Progenitor cell of endocrine pancreas (in vitro differentiated cells): ENCODE results near the gene WFDC1. TPM values are rescaled to one million over a fixed set of nuclear protein-coding genes. Genes with fewer than 3 reads are reported as not detected.

ENCODE experiments used
- DNase-seq: peaks from one replicate; pipeline ENCODE4 v3.0.0; 2021; ENCODE audit warnings: low spot score; ENCODE audit not compliant: unreplicated experiment
- H3K27ac Mint-ChIP-seq: 2 replicates; pipeline ENCODE4 v1.8.0; 2021; ENCODE audit warnings: mild to moderate bottlenecking, moderate library complexity, mixed read lengths
- H3K27me3 Mint-ChIP-seq: 2 replicates; pipeline ENCODE4 v1.8.0; 2021; ENCODE audit warnings: mixed read lengths
- H3K36me3 Mint-ChIP-seq: 2 replicates; pipeline ENCODE4 v1.8.0; 2022; ENCODE audit warnings: mixed read lengths; ENCODE audit not compliant: insufficient read depth
- H3K4me1 Mint-ChIP-seq: 2 replicates; pipeline ENCODE4 v1.8.0; 2021; ENCODE audit warnings: low read depth, mixed read lengths
- H3K4me3 Mint-ChIP-seq: 2 replicates; pipeline ENCODE4 v1.8.0; 2021; ENCODE audit warnings: low read depth, mild to moderate bottlenecking, moderate library complexity, mixed read lengths
- H3K9me3 Mint-ChIP-seq: 2 replicates; pipeline ENCODE4 v1.8.0; 2021; ENCODE audit warnings: low read depth, mixed read lengths
- total RNA-seq: library from RNA; stranded (reverse); gene quantifications from 2 replicates; pipeline ENCODE4 v1.2.1, GENCODE V29; 2021
- TF ChIP-seq, protein P1 (sequence below): fragments of 200-600 bp; sonication (generic); IDR thresholded peaks from one replicate; pipeline ENCODE4 v1.5.0; 2021; ENCODE audit warnings: antibody characterized with exemption, mild to moderate bottlenecking; ENCODE audit not compliant: unreplicated experiment

The WFDC1 gene
- total RNA-seq, 1 donor from 2014 or later = 0.24 TPM

DNA sequence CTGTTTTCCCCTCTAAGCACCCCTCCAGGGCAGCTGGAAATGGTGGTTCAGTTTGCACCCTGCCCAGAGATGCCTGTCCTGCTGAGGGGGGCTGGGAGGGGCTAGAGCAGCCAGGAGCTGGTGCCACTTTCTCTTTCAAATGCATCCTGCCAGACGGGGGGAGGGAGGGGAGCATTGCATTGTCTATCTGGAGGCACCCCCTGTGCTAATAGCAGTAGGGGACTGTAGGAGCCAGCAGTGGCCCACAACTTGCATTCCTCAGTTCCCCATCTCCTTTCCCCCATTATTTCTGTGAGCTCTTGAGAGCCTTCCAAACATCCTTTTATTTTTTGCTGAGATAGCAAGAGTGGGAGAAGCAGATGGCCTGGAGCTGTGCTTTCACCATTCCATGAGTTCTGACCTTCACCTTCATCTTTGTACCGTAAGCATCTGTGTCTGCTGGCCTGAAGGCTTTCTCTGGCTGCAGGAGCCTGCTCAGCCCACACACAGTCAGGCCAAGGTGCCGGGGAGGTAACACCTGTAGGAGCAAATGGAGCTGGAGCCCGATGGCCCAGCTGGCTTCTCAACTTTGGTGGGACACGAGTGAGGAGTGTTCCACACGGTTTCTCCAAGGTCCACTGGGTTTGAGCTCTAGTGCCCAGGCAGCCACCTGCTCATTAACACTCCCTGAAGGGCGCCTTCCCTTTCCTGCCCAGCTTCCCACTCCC, 5.2 kb downstream of the WFDC1 start:
- Mint-ChIP-seq H3K27ac (no peak overlapping the region), H3K4me3 (no peak overlapping the region), H3K9me3 (no peaks in the 10 kb centered on the region), H3K27me3 (peaks cover 58% of the 10 kb centered on the region), H3K4me1 (no peaks in the 10 kb centered on the region), H3K36me3 (no peaks in the 10 kb centered on the region)
- DNase-seq = no peak
- TF ChIP-seq, protein P1, sequence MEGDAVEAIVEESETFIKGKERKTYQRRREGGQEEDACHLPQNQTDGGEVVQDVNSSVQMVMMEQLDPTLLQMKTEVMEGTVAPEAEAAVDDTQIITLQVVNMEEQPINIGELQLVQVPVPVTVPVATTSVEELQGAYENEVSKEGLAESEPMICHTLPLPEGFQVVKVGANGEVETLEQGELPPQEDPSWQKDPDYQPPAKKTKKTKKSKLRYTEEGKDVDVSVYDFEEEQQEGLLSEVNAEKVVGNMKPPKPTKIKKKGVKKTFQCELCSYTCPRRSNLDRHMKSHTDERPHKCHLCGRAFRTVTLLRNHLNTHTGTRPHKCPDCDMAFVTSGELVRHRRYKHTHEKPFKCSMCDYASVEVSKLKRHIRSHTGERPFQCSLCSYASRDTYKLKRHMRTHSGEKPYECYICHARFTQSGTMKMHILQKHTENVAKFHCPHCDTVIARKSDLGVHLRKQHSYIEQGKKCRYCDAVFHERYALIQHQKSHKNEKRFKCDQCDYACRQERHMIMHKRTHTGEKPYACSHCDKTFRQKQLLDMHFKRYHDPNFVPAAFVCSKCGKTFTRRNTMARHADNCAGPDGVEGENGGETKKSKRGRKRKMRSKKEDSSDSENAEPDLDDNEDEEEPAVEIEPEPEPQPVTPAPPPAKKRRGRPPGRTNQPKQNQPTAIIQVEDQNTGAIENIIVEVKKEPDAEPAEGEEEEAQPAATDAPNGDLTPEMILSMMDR = no peak

DNA sequence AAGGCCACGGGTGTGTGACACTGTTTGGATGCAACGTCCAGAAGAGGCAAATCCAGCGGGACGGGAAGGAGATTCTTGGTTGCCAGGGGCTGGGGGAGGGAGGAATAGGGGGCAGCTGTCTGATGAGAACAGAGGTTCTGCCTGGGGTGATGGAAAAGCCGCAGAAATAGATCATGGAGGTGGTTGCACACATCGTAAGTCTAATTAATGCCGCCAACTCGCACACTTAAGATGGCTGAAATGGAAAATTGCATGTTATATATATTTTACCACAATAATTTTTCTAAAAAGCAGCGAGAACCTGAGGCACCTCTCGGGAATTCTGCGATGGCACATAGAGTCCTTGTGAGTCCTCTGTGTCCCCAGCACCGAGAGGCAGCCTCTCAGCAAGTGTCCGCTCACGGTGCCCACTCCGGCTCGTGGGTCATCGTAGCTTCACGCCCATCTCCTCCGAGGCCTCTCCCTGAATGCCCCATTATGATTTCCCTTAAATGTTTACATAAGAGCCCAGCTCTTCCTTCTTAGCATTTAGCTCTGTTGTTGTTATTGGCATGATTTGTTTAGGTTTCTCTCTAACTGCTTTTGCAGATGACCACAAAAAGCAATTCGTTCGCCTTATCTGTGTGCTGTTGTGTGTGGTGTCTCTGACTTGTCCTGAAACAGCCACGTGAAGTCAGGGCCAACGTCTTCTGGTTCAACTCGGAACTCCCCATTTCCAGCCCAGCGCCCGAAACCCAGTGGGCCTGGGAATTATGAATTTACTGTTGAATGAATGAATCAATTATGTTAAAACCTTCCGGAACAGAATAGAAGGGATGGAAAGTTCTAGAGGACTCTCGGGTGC, 7.7 kb downstream of the WFDC1 start:
- peaks cover 47% of the 10 kb centered on the region for H3K27me3 Mint-ChIP-seq

DNA sequence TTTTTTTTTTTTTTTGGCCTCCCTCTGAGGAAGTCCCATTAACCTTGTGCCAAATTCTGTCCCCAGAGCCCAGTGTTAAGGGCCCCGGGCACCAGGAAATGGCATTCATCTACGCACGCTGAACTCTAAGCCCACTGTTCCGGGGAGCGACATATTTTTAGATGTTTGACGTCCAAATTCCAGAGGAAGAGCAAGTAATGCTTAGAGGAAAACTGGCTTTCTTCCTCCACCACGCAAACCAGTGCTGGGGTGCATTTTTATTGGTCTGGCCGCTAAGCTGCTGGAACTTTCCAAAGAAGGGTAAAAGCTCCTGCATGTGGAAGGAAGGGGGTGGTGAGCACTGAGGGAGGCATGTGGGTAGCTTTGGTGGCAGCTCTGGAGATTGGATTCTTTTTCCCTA, 8.3 kb downstream of the WFDC1 start:
- no peaks in the 10 kb centered on the region for H3K36me3 Mint-ChIP-seq
- H3K27me3 Mint-ChIP-seq = peaks cover 49% of the 10 kb centered on the region
- DNase-seq = no peak
- no peak overlapping the region for H3K27ac Mint-ChIP-seq
- H3K4me3 Mint-ChIP-seq = no peak overlapping the region
- H3K4me1 Mint-ChIP-seq = peaks cover 4% of the 10 kb centered on the region
- TF ChIP-seq, protein P1 = no peak
- H3K9me3 Mint-ChIP-seq = no peaks in the 10 kb centered on the region

More for the DNA sequence above, 7.7 kb downstream of the WFDC1 start:
- H3K4me1 Mint-ChIP-seq = peaks cover 1% of the 10 kb centered on the region
- no peak for DNase-seq
- no peak overlapping the region for H3K27ac Mint-ChIP-seq
- H3K36me3 Mint-ChIP-seq = no peaks in the 10 kb centered on the region
- no peaks in the 10 kb centered on the region for H3K9me3 Mint-ChIP-seq
- H3K4me3 Mint-ChIP-seq = no peak overlapping the region
- TF ChIP-seq, protein P1 = no peak

DNA sequence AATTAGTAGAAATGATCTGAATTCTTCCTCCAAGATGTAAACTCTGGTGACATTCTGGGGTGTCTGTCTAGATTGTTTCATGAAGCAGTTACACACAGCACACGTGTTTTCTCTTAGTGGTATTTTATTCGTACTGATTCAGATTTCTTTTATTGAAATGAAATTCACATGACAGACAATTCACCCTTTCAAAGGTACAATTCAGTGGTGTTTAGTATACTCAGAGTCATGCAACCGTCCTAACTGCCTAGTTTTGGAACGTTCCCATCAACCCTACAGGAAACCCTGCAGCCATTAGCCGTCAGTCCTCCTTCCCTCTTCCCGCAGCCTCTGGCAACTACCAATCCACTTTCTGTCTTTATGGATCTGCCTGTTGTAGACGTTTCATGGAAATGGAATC, 8.8 kb downstream of the WFDC1 start:
- no peaks in the 10 kb centered on the region for H3K9me3 Mint-ChIP-seq
- peaks cover 4% of the 10 kb centered on the region for H3K4me1 Mint-ChIP-seq
- H3K27me3 Mint-ChIP-seq = peaks cover 49% of the 10 kb centered on the region
- H3K27ac Mint-ChIP-seq = no peak overlapping the region
- H3K36me3 Mint-ChIP-seq = no peaks in the 10 kb centered on the region
- DNase-seq = no peak
- TF ChIP-seq, protein P1 = no peak
- H3K4me3 Mint-ChIP-seq = no peak overlapping the region

DNA sequence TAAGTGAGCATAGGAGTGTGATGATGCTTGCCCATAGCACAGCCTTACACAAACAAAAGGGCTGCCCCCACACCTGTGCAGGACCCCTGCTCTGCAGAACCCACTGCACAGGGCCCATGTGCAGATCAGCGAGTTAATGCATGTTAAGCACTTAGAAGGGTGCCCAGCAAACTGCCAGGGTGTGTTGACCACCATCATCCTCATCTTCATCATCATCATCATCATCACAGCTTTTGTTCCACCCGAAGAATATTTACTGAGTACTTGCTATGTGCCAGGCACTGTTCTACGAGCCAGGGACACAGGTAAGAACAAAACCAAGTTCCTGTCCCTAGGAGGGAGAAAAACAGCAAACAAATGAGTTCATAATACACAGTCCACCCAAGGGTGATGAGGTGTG, 11.9 kb downstream of the WFDC1 start:
- H3K4me1 Mint-ChIP-seq = peaks cover 4% of the 10 kb centered on the region
- TF ChIP-seq, protein P1 = no peak
- H3K36me3 Mint-ChIP-seq = no peaks in the 10 kb centered on the region
- no peak overlapping the region for H3K4me3 Mint-ChIP-seq
- H3K27me3 Mint-ChIP-seq = peaks cover 47% of the 10 kb centered on the region
- no peak overlapping the region for H3K27ac Mint-ChIP-seq
- no peak for DNase-seq
- no peaks in the 10 kb centered on the region for H3K9me3 Mint-ChIP-seq
